Heart left ventricle (tissue), 16 donors: ENCODE data around the gene CDK18. TPM values are rescaled to one million over a fixed set of nuclear protein-coding genes. Genes with fewer than 3 reads are reported as not detected.

Source experiments
- ATAC-seq, 4 donors: fragments of 200-7000 bp; cut with Tn5 transposase; one replicate each; pipeline ENCODE4 v1.9.1; 2020 to 2022; ENCODE audit warnings: moderate library complexity in 4 of 4, mild to moderate bottlenecking in 3 of 4, moderate number of reproducible peaks in 1 of 4
- DNase-seq, 5 donors: peaks; one replicate each; pipeline ENCODE4 v3.0.0-alpha.2; 2020
- H3K27ac ChIP-seq, 12 donors: fragments of 200-600 bp; sonication (generic) in 4 of 12; one replicate each; pipeline versions ENCODE4 v1.5.0 to v1.8.0; 2016 to 2022; ENCODE audit warnings: mild to moderate bottlenecking in 2 of 12
- H3K27me3 ChIP-seq, 9 donors: fragments of 200-600 bp; sonication (generic) in 2 of 9; one replicate each; pipeline versions ENCODE4 v1.5.1 to v1.8.0; 2016 to 2022; ENCODE audit warnings: mild to moderate bottlenecking in 3 of 9
- H3K36me3 ChIP-seq, 9 donors: fragments of 200-600 bp; sonication (generic) in 2 of 9; one replicate each; pipeline versions ENCODE4 v1.5.0 to v1.8.0; 2018 to 2022; ENCODE audit warnings: mild to moderate bottlenecking in 2 of 9
- H3K4me1 ChIP-seq, 12 donors: fragments of 200-600 bp; sonication (generic) in 4 of 12; one replicate each; pipeline versions ENCODE4 v1.5.0 to v1.8.0; 2016 to 2022; ENCODE audit warnings: mild to moderate bottlenecking in 3 of 12
- H3K4me3 ChIP-seq, 12 donors: fragments of 200-600 bp; sonication (generic) in 4 of 12; one replicate each; pipeline versions ENCODE4 v1.5.0 to v1.8.0; 2017 to 2022; ENCODE audit warnings: mild to moderate bottlenecking in 9 of 12, moderate library complexity in 4 of 12
- H3K9me3 ChIP-seq, 12 donors: fragments of 200-600 bp; sonication (generic) in 4 of 12; one replicate each; pipeline versions ENCODE4 v1.5.0 to v1.8.0; 2016 to 2022; ENCODE audit warnings: mild to moderate bottlenecking in 1 of 12
- POLR2A ChIP-seq, 2 donors: fragments of 450-650 bp; IDR thresholded peaks; one replicate each; pipeline ENCODE4 v1.6.1; 2017; ENCODE audit warnings: antibody characterized with exemption in 2 of 2, mild to moderate bottlenecking in 2 of 2, moderate library complexity in 2 of 2
- WGBS, 4 donors: extraction: QIAGEN DNeasy Blood & Tissue Kit in 2 of 4; methylation state at CpG; one replicate each; pipeline versions ENCODE4 v1.1.5 to v1.1.7; 2013 to 2018; 5-methylcytosine and 5-hydroxymethylcytosine counted together
- intact Hi-C, 10 donors: fragments of 100-400 bp; cut with DNase I; formaldehyde crosslinking; loops; one replicate each; pipeline versions ENCODE4 v1.11.1 to v1.14.2; 2022
- polyA plus RNA-seq, 2 donors: library from polyadenylated mRNA; stranded (reverse); fragments of 200-250 nt; gene quantifications; one replicate each; pipeline ENCODE4 v1.2.3, GENCODE V29; 2013
- total RNA-seq, 9 donors: library from RNA; depleted of rRNA in 2 of 9; stranded (reverse); fragments of >200 nt in 2 of 9; fragmentation: NEBNext Ultra II Directional in 3 of 9; extraction: Animal tissue kit (Norgen Biotek cat#: 25700) in 3 of 9; gene quantifications; one replicate each; pipeline versions ENCODE4 v1.1.0 to v1.2.4, GENCODE V29; 2016 to 2023
- TF ChIP-seq, protein P1 (sequence below), 12 donors: fragments of 200-600 bp; sonication (generic) in 4 of 12; IDR thresholded peaks; one replicate each; pipeline versions ENCODE4 v1.5.0 to v1.8.0; 2018 to 2022; ENCODE audit warnings: antibody characterized with exemption in 12 of 12, mild to moderate bottlenecking in 5 of 12
- donor health status: ischemic (EF 13 %, LVEDD 7.1; RV severe dilation, severe dysfunction).
- donor health status: healthy with polysubstance abuse.
- donor health status: DM: no; HTN: yes; CAD: no.
- donor health status: DM: no; HTN: no; CAD: no.
- donor health status: ischemic (EF 25% LVEDD 6.9; RV normal size, moderate dysfunction).
- donor health status: ischemic (EF 25% LVEDD 5.7; RV mildly dilated, moderate dysfunction).
- donor health status: healthy.
- donor health status: DM: yes; HTN: yes; CAD: no.
- donor health status: ischemic (EF 35%, LVEDD 5.7; RV mildly dilated, moderate dysfunction).
- donor health status: nonischemic (EF 11% LVEDD 7.7; RV severe dilation, severe dysfunction).
- donor health status: DM: yes; HTN: yes; CAD: no.
- donor health status: PGD.
- donor health status: ischemic (EF 29% LVEDD 5.4; RV normal size, mild dysfunction).
- donor health status: nonischemic (EF 23%, LVEDD 6.1; RV moderate dilation, normal function).

Gene CDK18
- total and polyA plus RNA-seq, 11 donors, result 62.5 to 198 (median 141) TPM

DNA sequence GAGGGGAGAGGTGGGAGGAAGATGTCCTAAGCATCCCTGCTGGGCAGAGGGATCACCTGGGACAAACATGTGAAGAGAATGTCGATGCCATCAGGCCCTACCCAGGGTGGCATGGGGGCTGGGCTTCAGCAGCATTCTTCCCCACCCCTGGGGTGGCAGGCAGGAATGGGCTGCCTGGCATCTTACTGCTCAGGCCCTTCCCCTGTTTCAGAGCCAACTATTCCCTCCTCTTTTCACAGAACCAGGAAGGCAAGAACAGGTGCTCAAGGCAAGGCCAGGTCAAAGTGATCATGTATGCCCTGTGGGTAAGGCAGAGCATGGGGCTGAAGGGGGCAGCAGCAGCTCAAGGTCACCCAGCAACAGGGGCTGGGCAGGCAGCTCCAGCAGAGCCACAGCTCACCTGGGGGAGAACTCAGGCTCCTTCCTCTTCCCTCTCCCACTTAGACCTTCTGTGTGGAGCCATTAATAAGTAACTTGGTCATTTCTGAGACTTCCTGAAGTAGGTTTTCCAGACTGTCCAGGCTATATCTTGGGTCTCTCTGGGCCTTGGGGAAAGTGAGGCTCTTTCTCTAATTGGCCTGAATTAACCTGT lies 70.9 kb downstream of the CDK18 start:
- no peak for TF ChIP-seq POLR2A (IDR thresholded peaks at IDR 0.05)
- TF ChIP-seq, protein P1, sequence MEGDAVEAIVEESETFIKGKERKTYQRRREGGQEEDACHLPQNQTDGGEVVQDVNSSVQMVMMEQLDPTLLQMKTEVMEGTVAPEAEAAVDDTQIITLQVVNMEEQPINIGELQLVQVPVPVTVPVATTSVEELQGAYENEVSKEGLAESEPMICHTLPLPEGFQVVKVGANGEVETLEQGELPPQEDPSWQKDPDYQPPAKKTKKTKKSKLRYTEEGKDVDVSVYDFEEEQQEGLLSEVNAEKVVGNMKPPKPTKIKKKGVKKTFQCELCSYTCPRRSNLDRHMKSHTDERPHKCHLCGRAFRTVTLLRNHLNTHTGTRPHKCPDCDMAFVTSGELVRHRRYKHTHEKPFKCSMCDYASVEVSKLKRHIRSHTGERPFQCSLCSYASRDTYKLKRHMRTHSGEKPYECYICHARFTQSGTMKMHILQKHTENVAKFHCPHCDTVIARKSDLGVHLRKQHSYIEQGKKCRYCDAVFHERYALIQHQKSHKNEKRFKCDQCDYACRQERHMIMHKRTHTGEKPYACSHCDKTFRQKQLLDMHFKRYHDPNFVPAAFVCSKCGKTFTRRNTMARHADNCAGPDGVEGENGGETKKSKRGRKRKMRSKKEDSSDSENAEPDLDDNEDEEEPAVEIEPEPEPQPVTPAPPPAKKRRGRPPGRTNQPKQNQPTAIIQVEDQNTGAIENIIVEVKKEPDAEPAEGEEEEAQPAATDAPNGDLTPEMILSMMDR (IDR thresholded peaks at IDR 0.05), result no peak
- DNase-seq (peak in 1 of 5 donors; percentile 9), ATAC-seq (no peak)
- intact Hi-C loops, result loop anchor here in 2 of 10 donors (5.0 kb wide), 1 partner anchor 43 kb away; no protein-coding TSS in a partner anchor
- Histone ChIP-seq H3K27ac (no peak overlapping the region), H3K4me1 (no peaks in the 10 kb centered on the region), H3K9me3 (no peaks in the 10 kb centered on the region), H3K27me3 (peaks cover 0 to 13% (median 0%) of the 10 kb centered on the region in 9 donors), H3K36me3 (no peaks in the 10 kb centered on the region), H3K4me3 (no peak overlapping the region)
- 47 to 78% (median 60%) methylated on average over 1 of the region's 1 CpG for WGBS, 4 donors

DNA sequence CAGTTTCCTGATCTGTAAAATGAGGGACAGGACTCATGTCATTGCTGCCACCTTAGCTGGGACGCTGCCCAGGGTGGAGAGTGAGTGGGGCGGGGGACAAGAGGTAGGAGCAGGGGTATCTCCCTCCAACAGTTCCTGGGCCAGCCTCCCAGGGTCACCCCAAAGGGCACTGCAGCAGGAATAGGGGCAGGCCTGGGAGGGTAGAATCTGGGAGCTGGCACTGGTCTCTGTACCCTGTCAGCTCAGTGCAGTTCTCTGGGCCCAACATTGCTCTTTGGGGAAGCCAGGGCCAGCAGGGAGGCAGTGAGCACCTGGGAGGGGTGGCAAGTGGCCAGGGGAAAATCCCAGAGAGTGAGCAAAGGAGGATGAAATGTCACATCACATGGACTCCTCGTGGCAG lies 71.5 kb downstream of the CDK18 start:
- TF ChIP-seq POLR2A (IDR thresholded peaks at IDR 0.05), result no peak
- TF ChIP-seq, protein P1 (IDR thresholded peaks at IDR 0.05), result no peak
- DNase-seq (peak in 1 of 5 donors; percentile 14), ATAC-seq (no peak)
- Histone ChIP-seq H3K27me3 (peaks cover 0 to 19% (median 0%) of the 10 kb centered on the region in 9 donors), H3K9me3 (no peaks in the 10 kb centered on the region), H3K4me3 (no peak overlapping the region), H3K27ac (no peak overlapping the region), H3K36me3 (no peaks in the 10 kb centered on the region), H3K4me1 (no peaks in the 10 kb centered on the region)
- WGBS, 4 donors, result 73 to 86% (median 83%) methylated on average over 2 to 3 of the region's 3 CpGs
- intact Hi-C loops, result loop anchor here in 2 of 10 donors (5.0 kb wide), 1 partner anchor 44 kb away; no protein-coding TSS in a partner anchor

DNA sequence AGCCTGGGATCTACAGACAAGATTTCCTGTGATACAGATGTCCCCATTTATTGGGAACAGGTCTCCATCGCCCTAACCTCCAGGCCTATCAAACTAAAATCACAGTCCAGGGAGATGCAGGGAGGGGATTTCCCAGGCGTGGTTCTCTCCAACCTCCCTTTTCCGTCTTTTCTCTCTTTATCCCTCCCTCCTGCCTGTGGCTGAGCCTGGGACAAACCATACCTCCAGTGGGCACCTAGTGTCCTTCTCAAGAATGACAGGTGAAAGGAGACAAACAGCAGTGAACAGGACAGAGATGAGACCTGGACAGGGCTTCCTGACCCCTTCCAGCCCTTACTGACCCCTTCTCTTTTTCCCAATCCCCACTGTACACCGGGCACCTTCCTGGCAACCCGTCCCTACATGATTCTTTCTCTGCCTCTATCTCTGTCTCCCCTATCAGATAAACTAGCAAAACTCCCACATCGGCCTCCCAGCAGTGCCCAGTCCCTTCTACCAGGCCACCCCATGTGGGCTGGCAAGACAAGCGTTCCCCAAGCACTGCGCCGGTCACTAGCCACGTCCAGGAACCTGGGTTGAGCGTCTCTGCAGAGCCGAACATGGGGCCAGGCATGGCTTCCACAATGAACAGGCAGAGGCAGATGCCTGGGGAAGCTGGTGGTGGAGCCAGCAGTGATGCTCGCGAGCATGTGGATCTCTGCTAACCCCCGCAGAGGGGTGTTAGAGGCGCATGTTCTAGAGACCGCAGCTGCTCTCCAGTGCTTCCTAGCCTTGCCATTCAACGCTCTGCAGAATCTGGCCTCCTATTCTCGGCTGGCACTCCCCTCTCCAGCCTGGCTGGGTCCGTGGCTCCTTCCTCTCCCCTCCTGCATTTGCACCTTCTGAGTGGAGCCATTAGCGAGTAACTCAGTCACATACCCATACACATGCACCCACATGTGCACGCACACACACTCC lies 72.6 kb downstream of the CDK18 start:
- WGBS, 4 donors, result 75 to 85% (median 78%) methylated on average over 17 to 22 of the region's 22 CpGs
- ATAC-seq, result no peak
- no peaks in the 10 kb centered on the region for H3K9me3 ChIP-seq
- H3K4me3 ChIP-seq, result no peak overlapping the region
- H3K4me1 ChIP-seq, result peaks cover 0 to 7% (median under 1%) of the 10 kb centered on the region in 12 donors
- H3K36me3 ChIP-seq, result no peaks in the 10 kb centered on the region
- intact Hi-C loops, result loop anchor here in 2 of 10 donors (5.0 kb wide), 1 partner anchor 45 kb away; no protein-coding TSS in a partner anchor
- peak in 1 of 5 donors; percentile 11 for DNase-seq
- TF ChIP-seq, protein P1 (IDR thresholded peaks at IDR 0.05), result no peak
- TF ChIP-seq POLR2A (IDR thresholded peaks at IDR 0.05), result no peak
- H3K27ac ChIP-seq, result no peak overlapping the region
- H3K27me3 ChIP-seq, result peaks cover 0 to 23% (median 0%) of the 10 kb centered on the region in 9 donors
